ENCODE measurements around the gene MYL11. TPM values are rescaled to one million over a fixed set of nuclear protein-coding genes. Genes with fewer than 3 reads are reported as not detected.

Gene MYL11
- total RNA-seq, 1 experiment from 2014 or later: not detected

DNA sequence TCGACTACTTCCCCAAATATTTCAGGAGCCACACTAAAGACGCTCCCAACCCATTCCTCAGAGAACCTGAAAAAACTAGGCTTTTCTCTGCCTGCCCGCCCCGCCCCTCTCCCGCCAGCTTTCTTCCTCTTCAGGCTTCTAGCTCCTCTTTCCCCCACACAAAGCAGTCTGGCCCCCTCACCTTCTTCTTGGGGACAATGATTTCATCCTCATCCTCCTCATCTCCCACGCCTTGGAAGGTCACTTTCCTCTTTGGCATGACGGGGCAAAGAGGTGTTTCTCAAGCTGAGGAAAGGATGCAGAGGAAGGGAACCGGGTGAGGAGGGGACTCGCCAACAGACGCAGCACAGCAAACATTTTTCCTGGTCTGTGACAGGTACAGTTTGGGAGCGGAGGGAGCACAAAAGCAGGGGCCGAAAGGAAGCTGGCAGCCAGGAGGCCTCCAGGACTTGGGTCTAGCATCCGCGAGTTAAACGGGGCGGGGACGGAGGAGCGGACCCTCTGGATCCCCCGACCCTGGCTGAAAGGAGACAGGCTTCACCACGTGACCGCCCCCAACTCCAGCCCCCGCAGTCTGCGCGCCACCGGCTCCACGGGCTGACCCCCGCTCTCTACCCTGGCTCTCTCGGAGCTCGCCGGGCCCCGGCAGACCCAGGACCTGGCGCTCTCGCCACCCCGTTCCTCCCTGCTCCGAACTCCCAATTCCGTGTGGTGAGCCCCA, 20.0 kb upstream of the MYL11 start:
- DNase-seq (ENCODE audit: low read depth): no peak

DNA sequence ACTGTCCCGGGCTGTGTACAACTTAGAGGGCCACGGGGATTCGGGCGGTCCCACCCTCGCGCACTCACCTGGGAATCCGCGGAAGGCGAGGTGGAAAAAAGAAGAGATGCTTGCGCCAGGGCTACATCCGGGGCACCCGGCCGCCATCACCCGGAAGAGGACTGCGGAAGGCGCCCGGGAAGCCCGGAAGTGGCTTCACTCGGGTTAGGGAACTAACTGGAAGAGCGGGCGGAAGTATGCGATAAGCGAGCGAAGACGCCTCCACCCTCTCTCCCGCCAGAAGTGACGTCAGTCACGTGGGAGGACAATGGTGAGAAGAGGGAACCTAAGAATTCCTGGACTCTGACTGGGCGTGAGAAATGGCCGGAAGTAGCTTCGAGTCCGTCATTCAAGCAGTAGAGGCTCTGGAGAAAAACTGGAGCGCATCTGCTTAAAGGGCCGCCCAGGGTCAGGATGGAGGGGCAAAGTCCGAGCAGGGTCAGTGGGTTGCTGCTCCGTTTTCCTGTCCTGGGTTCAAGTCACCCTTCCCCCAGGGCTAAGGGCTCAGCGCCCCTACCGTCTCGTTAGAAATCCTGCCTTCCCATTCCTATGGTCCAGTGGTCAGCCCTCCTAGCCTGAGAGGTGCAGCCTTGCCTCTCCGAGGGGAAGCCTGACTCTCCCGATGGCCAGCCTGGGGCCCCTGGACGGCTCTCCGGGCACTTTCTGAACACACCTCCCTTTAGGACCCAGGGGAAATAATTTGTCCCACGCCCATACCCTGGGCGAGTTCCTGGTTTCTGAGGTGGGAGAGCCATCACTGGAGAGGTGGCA, 19.3 kb upstream of the MYL11 start, which contains the start of gene CD2BP2:
Gene CD2BP2, minus strand, starts transcription at position 165 of the 810 bp plus-strand sequence. CDS start 627 bp downstream, outside the sequence.
- DNase-seq (ENCODE audit: low read depth): peak; percentile 99

DNA sequence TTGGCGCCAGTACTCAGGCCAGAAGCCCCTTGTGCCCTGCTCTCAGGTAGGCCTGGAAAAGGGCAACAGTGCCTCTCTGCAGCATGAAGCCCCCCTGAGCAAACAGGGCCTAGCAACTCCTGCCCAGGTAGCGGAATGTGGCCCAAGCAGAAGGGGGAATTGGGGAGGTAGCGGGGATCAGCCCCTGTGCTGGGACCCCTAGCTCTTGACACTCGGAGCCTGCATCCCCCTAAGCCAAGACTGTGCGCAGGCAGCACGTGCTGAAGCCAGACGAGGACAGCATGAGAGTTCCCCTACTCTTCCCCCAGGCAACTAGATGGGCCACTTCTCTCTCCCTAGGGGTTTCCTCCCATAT, 18.7 kb upstream of the MYL11 start:
- DNase-seq (ENCODE audit: low read depth): no peak

DNA sequence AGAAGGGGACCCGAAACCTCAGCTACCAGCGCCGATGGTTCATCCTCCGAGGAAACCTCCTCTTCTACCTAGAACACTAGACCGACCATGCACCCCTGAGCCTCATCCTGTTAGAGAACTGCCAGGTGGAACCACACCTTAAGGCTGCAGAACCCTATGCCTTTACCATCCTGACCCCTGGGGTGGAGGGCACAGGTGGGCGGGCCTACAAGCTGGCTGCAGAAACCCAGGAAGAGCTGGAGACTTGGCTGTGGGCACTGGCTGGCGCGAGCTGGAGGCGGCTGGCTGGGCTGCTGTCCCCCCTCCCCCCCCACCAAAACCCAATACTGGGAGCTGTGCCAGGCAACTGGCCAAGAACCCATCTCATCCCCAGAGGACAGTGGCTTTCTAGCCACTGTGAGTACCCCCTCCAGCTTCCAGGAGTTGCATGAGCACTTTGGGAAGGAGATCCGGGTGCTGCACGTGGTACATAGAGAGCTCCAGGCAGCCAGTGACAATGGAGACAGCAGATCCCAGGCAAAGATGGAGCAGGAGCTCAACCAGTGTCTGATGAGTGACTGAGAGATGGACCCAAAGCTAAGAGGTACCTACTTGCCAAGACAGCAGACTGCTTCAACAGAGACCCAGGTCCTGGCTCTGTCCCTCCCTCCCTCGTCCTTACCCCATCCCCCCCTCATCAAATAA, 18.1 kb upstream of the MYL11 start:
- DNase-seq (ENCODE audit: low read depth): no peak

DNA sequence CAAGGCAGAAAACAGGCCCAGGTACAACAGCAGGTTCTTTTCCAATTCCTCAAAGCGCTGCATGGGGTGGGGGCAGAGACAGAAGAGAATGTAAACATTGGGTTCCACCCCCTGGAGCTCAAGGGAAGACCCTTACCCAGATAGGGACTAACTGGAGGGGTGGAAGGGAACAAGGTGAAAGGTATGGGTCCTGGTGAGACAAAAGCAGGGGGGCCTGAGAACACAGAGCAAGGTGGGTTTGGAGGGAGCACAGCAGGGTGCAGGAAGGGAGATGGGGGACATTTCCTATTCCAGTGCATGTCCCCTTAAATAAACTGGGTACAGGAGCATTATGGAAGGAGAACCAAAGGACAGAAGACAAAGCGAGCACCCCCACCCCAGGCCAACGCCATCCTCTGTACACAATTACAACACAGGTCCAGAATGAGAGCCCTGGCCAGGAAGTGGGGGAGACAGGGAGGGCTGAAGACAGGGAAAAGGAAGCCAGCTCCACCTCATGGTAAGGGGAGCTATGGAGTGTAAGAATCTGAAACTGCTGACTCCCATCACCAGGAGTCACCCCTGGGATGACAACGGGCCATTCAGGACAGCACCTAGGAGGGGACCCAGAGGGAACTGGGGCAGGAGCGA, 17.4 kb upstream of the MYL11 start:
- DNase-seq (ENCODE audit: low read depth): no peak

DNA sequence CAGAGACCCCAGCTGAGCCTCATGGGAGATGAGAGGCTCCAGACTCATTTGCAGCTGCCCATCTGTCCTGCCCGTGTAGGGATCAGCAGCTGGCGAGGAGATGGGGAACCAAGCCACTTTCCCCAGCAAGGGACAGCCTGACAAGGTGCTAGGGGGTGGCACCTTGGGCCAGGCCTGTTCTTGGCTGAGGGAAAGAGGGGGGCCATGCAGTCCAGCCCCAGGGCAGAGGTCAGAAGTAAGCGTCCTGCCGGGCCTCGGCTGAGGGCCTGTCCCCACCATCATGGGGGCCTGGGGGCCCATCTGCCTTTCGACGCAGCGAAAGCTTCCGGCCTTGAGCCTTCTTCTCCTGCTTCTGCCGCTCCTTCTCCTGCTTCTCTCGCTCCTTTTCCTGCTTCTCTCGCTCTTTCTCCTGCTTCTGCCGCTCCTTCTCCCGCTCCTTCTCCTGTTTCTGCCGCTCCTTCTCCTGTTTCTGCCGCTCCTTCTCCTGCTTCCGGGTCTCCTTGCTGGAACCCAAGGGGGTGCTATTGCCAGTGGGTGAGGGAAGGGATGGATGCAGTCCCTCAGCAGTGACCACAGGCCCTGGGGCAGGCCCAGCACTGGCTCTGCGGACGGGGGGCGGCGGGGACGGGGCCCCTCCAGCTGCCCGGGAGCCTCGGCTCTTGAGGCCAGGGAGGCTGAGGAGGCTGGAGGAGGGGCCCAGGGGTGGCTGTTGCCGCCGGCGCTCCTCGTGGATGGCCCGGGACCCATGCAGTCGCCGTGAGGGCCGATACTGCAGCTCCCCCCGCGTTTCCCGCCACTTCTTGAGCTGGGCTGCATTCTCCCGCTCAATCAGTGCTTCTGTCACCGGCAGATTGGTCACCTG, 16.7 kb upstream of the MYL11 start:
- DNase-seq (ENCODE audit: low read depth): no peak

DNA sequence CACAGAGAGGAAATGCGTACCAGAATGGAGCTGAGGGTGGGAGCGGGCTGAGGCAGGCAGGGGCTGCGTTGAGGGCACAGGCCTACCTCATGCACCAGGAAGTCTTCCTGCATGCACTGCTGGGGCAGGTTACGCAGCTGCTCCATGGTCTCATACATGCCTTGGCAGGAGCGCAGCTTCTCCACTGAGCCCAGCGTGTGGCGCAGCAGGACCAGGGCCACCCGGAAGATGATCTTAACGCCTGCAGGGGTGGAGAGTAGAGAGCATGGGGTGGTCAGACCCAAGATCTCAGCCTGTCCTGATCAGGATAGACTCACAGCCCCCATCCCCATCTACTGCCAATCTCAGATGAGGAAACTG, 16.0 kb upstream of the MYL11 start:
- no peak for DNase-seq (ENCODE audit: low read depth)

DNA sequence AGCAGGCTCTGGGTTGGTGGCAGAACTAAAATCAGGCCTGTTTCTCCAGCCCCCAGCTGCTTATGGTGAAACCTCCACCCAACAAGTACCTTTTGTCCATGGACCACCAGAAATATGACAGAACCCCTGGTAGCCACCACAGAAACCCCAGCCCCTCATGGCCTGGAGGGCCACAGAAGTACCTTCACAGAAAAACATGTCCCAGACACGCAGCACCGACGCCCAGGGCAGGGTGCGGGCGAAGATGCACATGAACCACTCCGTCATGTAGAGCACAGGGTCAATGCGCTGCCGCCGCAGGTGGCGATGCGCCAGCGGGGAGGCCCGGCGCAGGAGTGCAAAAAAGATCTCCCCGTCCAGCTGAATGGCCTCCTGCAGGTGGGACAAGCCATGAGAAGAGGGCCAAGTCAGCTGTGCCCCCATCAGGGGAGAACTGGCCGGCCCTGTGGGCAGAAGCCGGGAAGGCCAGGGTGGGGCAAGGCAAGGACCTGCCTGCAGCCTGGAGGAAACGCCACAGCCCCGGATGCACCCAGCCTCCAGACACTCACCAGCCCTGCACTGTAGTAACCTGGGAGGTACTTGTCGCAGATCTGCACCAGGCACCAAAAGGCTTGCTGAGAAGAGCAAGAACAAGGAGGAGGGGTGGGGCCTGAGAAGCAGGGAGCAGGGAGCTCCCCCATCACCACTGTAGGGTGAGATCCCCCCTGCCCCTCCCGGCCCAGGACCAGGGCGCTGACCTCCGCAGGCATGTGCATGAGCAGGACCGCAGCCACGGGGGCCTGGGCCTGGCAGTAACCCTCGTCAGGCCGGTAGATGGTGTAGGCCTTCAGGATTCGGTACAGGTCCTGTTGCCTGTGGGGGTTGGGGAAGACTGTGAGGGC, 15.4 kb upstream of the MYL11 start:
- no peak for DNase-seq (ENCODE audit: low read depth)

DNA sequence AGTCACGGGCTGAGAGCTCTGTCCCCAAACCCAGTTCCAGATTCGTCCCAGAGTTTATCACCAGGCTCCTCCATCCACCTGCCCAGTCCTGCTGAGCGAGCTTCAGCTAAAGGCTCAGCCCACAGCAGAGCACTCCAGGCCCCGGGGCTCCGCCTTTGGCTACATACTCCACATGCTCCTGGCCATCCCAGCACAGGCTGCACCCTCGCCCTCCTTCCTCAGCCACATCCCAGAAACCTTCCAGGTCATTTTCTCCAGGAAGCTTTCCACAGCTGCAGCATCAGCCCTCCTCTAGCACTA, 14.8 kb upstream of the MYL11 start:
- DNase-seq (ENCODE audit: low read depth): no peak

DNA sequence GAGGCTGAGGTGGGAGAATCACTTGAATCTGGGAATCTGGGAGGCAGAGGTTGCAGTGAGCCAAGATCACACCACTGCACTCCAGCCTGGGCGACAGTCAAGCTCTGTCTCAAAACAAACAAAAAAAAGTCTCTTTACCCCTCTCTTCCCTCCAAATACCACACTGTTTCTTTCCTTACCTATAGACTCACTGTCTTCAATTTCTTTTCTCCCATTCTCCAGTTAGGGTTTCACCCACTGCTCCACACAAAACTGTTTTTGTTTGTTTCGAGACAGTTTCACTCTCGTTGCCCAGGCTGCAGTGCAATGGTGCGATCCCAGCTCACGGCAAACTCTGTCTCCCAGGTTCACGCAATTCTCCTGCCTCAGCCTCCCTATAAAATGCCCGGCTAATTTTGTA, 13.4 kb upstream of the MYL11 start:
- no peak for DNase-seq (ENCODE audit: low read depth)

DNA sequence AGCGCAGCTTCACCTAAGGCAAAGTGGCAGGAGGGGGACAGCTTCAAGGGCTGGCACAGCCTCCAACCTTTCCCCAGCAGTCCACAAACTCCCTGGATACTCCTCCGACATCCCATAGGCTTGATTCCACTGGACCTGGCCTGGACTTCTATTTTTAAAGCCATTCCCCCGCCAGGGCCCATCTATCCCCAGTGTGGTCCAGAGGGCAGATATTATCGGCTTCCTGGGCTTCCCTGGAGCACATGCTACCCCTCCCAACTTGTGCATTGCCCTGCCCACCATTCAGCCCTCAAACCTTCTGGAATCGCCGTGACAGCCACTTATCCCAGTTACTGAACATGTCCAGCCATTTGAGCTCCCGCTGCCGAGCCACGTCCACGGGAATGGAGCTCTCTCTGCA, 9.4 kb upstream of the MYL11 start:
- DNase-seq (ENCODE audit: low read depth): no peak

DNA sequence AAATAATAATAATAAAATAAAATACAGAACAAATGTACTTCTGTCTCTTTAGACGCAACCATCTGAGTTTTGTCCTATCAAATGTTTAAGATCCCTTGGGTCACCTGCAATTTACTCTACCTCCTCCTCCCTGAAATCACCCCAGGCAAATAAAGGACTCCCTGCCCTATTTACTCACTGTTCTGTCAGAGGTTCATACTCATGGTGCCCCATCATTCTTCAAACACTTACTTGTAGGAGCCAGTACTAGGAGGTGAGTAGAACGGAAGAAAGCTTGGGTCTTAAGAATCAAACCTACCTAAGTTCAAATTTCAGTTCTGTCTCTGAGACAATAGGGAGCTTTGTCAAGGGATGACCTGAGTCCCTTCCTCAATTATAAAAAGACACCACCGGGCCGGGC, 8.1 kb upstream of the MYL11 start:
- DNase-seq (ENCODE audit: low read depth): no peak

DNA sequence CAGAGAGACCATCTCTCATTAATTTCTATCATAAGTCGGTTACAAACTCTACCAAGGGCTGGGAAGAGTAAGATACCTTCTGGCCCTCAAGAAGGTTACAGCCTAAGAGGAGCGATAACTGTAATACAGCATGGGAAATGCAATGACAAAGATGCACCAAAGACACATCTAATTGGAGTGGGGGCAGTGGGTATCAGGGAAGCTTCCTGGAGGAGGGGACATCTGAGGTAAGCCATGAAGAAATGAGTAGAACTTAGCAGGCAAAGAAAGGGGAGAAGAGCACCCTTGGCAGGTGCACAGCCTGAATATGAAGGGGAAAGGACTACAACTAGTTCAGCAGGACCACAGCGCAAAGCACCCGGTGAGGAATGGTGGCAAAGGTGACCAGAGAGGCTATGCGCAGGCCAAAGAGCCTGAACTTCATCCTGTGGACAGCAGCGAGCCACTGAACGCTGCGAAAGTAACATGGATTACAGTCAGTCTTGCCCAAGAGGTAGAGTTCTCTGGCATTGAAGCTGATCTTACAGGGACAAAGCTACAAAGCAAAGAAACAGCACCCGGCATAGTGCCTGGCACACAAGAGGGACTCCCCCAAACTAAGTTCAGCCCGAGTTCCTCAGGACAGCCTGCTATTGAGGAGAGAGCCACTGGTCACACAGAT, 7.1 kb upstream of the MYL11 start:
- no peak for DNase-seq (ENCODE audit: low read depth)

DNA sequence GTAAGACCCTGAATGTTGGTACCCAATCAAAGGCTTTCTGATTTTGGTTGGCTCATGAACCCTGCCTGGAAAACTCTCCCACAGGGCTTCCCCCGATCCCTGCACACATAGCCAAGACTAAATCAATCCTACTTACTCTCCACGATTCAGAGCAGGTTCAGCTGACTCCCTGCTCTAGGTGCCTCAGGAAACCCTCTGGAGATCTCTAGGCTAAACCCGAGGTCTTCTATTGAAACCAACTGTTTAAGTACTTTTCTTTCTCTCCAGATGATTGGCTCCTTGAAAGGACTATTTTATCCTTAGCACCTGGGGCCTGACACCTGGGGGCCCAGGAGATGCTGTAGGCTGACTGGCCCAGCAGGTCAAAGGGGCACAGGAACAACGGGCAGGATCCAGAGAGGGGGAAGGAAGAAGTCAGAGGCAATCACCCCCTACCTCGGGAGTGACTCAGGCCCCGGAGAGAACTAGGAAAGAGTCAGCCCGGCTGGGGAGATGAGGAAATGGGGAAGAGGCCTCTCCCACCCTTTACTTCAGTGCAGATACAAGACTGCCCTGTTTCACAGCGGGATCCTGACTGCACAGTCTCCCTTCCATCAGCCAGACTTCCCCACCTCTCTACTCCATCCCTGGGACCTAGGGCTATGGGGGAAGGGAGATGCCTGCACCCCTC, 6.3 kb upstream of the MYL11 start:
- peak; percentile 65 for DNase-seq (ENCODE audit: low read depth)

DNA sequence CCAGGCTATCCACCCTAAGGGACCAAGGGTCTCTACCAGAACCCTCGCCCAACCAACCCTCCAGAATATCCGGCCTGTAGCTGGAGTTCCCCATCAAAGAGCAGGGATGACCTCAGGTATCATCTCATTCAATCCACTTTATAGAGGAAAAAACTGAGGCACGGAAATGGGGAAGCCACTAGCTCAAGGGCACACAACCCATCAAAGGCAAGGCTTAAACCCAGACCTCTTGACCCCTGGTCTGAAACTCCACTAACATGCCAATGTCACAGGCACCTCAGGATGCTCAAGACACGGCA, 5.9 kb upstream of the MYL11 start:
- DNase-seq (ENCODE audit: low read depth): no peak

DNA sequence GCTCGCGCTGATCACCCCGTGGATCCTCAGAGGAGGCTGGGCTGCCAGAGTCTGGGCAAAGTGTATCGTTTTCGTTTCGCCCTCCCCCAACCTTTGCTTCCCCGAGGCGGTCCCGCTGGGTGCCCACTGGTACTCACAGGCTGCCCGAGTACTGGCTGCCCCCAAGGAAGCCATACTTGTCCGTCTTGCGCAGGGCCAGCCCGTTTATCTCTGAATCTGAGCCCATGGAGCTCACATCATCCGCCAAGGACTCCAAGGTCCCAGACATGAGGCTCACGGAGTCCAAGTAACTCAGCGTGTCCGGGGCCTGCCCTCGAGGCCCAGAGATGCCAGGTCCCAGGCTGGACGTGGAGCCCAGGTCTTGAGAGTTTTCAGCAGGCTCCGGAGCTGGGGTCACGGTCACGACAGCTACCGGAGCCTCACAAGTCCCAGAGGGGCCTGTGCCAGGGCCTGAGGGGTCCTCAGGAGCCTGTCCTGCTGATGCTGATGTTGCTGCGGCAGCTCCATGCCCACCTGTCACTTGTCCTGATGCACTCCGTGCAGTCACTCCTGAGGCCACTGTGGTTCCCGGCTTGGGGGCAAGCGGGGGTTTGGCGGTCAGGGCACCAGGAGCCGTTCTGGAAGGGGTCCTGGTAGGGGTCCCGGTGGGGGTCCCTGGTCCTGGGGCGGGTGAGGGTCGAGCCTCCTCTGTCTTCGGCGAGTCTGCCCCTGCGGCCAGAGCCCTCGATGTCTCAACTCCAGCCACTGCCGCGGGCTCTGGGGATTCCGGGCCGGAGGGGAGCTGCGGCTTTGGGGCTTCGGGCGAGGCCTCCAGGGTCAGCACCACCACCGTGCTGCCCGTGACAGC, 5.3 kb upstream of the MYL11 start:
- no peak for DNase-seq (ENCODE audit: low read depth)

DNA sequence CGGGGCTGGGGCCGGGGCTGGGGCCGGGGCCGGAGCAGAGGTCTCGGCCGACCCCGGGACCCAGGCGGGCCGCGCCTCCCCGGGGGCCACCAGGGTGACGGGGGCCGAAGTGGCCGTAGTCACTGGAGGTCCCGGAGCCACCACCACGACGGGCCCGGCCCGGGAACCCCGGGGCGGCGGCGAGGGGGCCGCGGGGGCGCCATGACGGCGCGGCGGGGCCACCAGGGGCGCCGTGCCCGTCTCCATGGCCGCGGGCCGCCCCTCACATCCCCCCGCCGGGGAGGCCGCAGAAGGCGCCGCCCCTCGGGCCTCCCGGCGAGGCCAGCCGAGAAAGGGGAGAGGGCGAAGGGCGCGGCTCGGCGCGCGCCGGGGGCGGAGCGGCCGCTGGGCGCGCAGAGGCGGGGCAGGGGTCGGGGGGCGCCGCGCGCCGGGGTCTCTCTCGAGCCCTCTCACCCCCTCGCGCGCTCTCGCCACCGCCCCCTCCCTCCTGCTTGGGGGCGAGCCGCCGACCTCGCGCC, 4.6 kb upstream of the MYL11 start:
- DNase-seq (ENCODE audit: low read depth): no peak

DNA sequence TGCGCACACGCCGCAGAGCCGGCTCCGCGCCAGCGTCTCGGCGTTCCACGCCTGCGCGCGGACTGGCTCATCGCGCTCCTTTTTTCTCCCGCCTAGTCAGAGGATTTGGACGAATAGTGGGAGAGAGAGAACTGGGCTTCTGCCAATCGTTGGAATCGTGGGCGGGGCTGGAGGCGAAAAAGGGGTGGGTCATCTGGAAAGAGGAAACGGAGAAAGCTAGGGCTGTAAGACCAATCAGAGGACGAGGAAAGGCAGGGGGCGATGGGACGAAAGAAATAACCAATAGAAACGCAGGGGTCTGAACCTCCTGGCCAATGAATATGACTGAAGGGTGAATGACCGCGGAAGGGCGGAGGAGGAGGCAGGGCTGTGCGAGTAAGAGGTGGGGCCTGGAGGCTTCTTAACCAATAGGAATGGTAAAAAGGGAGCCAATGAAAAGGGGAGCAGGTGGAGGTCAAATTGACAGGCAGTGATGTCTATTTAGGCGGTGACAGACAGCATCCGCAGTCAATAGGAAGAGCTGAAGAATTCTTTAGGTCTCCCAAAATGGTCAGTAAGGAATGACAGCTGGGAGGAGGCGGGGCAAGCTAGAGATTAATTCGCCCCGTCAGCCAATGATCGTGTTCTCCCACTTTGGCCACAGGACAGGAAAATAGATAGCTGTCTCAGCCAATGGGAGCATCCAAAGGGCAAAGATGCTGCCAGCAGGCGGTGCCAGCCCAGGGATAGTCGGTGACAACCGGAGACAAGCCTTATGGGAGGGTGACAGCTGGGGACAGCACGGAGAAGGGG, 4.0 kb upstream of the MYL11 start, which contains the start of gene TBC1D10B:
Gene TBC1D10B, minus strand, starts transcription at position 39 of the 792 bp plus-strand sequence. CDS start 311 bp downstream, outside the sequence.
- peak; percentile 98 for DNase-seq (ENCODE audit: low read depth)

Measured in Daoy (cell line).